Keratinocyte (primary cell): ENCODE measurements around the gene SH3PXD2A. TPM values are rescaled to one million over a fixed set of nuclear protein-coding genes. Genes with fewer than 3 reads are reported as not detected.
"Not testable (repeated sequence)": the region's sequence is repeated elsewhere in the genome, so short reads cannot be mapped to it uniquely, and the experiment has no call there.

Experiments used
- DNase-seq: peaks from one replicate; pipeline ENCODE4 v3.0.0-alpha.2; 2011; ENCODE audit warnings: low read depth, missing footprints, low spot score
- FAIRE-seq: peaks from 2 replicates; lab custom pipeline; 2011; peaks lifted over from hg19 to GRCh38; lab: Jason Lieb, UNC
- H2AFZ ChIP-seq: 2 replicates; pipeline ENCODE4 v1.6.0; 2012; ENCODE audit warnings: low read length, control low read depth, inconsistent platforms; ENCODE audit not compliant: control insufficient read depth
- H3K27ac ChIP-seq: 2 replicates; pipeline ENCODE4 v1.5.1; 2011; ENCODE audit warnings: low read length; ENCODE audit not compliant: control insufficient read depth, insufficient read depth
- H3K27me3 ChIP-seq: 3 replicates; pipeline ENCODE4 v1.6.0; 2011; ENCODE audit warnings: low read length; ENCODE audit not compliant: control insufficient read depth, insufficient read depth; ENCODE audit errors: extremely low read depth
- H3K36me3 ChIP-seq, 2 experiments: 2 replicates in 1 of 2; 3 replicates in 1 of 2; pipeline ENCODE4 v1.5.1; 2011; ENCODE audit warnings: low read length in 2 of 2, mild to moderate bottlenecking in 1 of 2; ENCODE audit not compliant: control insufficient read depth in 2 of 2, insufficient read depth in 2 of 2; ENCODE audit errors: extremely low read depth in 1 of 2
- H3K4me1 ChIP-seq: 3 replicates; pipeline ENCODE4 v1.5.1; 2011; ENCODE audit warnings: low read length; ENCODE audit not compliant: control insufficient read depth, insufficient read depth; ENCODE audit errors: extremely low read depth
- H3K4me2 ChIP-seq: 3 replicates; pipeline ENCODE4 v1.6.0; 2011; ENCODE audit warnings: low read depth, low read length; ENCODE audit not compliant: control insufficient read depth, insufficient read depth; ENCODE audit errors: extremely low read depth
- H3K4me3 ChIP-seq, 3 experiments: fragments of 200-600 bp in 1 of 3; sonication (generic) in 1 of 3; 2 replicates in 2 of 3; 3 replicates in 1 of 3; pipeline ENCODE4 v1.5.1; 2011 to 2016; ENCODE audit warnings: low read length in 3 of 3, mild to moderate bottlenecking in 3 of 3, control low read depth in 2 of 3, inconsistent platforms in 1 of 3, low read depth in 1 of 3, mixed read lengths in 1 of 3, mixed run types in 1 of 3, moderate library complexity in 1 of 3; ENCODE audit not compliant: control insufficient read depth in 2 of 3, insufficient read depth in 2 of 3; ENCODE audit errors: extremely low read depth in 1 of 3
- H3K79me2 ChIP-seq: 2 replicates; pipeline ENCODE4 v1.6.0; 2012; ENCODE audit warnings: low read length; ENCODE audit not compliant: control insufficient read depth, insufficient read depth
- H3K9ac ChIP-seq: 3 replicates; pipeline ENCODE4 v1.6.0; 2011; ENCODE audit warnings: low read length; ENCODE audit not compliant: control insufficient read depth, insufficient read depth; ENCODE audit errors: extremely low read depth
- H3K9me1 ChIP-seq: 3 replicates; pipeline ENCODE4 v1.6.0; 2011; ENCODE audit warnings: low read length; ENCODE audit not compliant: control insufficient read depth, insufficient read depth; ENCODE audit errors: extremely low read depth
- H3K9me3 ChIP-seq: 2 replicates; pipeline ENCODE4 v1.5.1; 2012; ENCODE audit warnings: low read depth, low read length; ENCODE audit not compliant: control insufficient read depth
- H4K20me1 ChIP-seq: 3 replicates; pipeline ENCODE4 v1.6.0; 2011; ENCODE audit warnings: low read length; ENCODE audit not compliant: control insufficient read depth, insufficient read depth; ENCODE audit errors: extremely low read depth
- EZH2 ChIP-seq: IDR thresholded peaks from one replicate; pipeline ENCODE4 v1.6.1; 2012; ENCODE audit warnings: inconsistent platforms, mild to moderate bottlenecking, low read length, moderate library complexity
- dilution Hi-C: fragments of 300-500 bp; cut with MboI; formaldehyde crosslinking; loops from one replicate; pipeline ENCODE4 v1.7.0; 2020; ENCODE audit warnings: low sequenced_read_pairs; ENCODE audit not compliant: extremely low pct_ligation_motif_present
- polyA plus RNA-seq, 5 experiments: library from polyadenylated mRNA; depleted of rRNA in 3 of 5; stranded (reverse) in 3 of 5; stranded (forward) in 1 of 5; unstranded in 1 of 5; fragments of >200 nt; gene quantifications; 1 replicate in 1 of 5; 2 replicates in 3 of 5; 3 replicates in 1 of 5; pipeline versions ENCODE4 v1.2.1 to v1.2.3, GENCODE V29; 2011 to 2012; ENCODE audit warnings: missing spikeins in 2 of 5, low read depth in 1 of 5, low replicate concordance in 1 of 5
- TF ChIP-seq, protein P1 (sequence below), 3 experiments: IDR thresholded peaks in 1 of 3; conservative IDR thresholded peaks in 1 of 3; optimal IDR thresholded peaks in 1 of 3; 2 replicates in 2 of 3; 3 replicates in 1 of 3; pipeline versions ENCODE3 to v1.5.1; 2011; ENCODE audit warnings: low read length in 3 of 3, mild to moderate bottlenecking in 3 of 3, moderate library complexity in 2 of 3, control low read depth in 1 of 3, inconsistent platforms in 1 of 3; ENCODE audit not compliant: insufficient read depth in 2 of 3; ENCODE audit errors: extremely low read depth in 1 of 3

SH3PXD2A gene
- polyA plus RNA-seq, 1 donor (not counting 4 experiments of a cell fraction or from before 2014, with no cell fraction given) = 33.9 TPM

DNA sequence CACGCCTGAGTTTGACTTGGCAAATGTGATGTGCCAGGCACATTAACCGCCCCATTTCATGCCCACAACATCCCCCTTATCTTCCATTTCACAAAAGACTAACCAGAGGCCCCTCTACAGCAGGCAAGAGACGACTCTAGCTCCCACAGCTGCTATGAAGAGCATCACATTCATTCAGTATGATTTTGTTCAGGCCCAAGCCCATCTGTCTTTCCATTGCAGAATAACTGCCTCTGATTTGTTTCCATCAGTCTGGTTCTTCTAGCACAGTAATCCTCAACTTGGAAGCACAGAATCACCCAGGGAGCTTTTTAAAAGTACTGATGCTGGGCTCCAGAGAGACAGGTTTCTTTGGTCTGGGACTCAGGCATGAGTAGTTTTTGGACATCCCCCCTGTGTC lies 192.1 kb downstream of the SH3PXD2A start:
- no peak overlapping the region for H2AFZ ChIP-seq
- peaks cover 40 to 53% of the 10 kb centered on the region in 2 experiments for H3K36me3 ChIP-seq
- dilution Hi-C loops = no loop called here
- TF ChIP-seq, protein P1, sequence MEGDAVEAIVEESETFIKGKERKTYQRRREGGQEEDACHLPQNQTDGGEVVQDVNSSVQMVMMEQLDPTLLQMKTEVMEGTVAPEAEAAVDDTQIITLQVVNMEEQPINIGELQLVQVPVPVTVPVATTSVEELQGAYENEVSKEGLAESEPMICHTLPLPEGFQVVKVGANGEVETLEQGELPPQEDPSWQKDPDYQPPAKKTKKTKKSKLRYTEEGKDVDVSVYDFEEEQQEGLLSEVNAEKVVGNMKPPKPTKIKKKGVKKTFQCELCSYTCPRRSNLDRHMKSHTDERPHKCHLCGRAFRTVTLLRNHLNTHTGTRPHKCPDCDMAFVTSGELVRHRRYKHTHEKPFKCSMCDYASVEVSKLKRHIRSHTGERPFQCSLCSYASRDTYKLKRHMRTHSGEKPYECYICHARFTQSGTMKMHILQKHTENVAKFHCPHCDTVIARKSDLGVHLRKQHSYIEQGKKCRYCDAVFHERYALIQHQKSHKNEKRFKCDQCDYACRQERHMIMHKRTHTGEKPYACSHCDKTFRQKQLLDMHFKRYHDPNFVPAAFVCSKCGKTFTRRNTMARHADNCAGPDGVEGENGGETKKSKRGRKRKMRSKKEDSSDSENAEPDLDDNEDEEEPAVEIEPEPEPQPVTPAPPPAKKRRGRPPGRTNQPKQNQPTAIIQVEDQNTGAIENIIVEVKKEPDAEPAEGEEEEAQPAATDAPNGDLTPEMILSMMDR (optimal IDR thresholded peaks at IDR 0.05 in 1 of 3, IDR thresholded peaks at IDR 0.05 in 1 of 3, conservative IDR thresholded peaks at IDR 0.05 in 1 of 3; ENCODE audit: extremely low read depth in 1 of 3, insufficient read depth in 2 of 3, low read length in 3 of 3) = no peak
- no peak for TF ChIP-seq EZH2
- peaks cover 20% of the 10 kb centered on the region for H3K4me1 ChIP-seq
- peaks cover 11% of the 10 kb centered on the region for H4K20me1 ChIP-seq
- H3K79me2 ChIP-seq = peaks cover 59% of the 10 kb centered on the region
- no peak overlapping the region for H3K9ac ChIP-seq
- FAIRE-seq (no peak), DNase-seq (no peak)
- no peak overlapping the region for H3K27ac ChIP-seq
- no peaks in the 10 kb centered on the region for H3K9me1 ChIP-seq
- H3K4me2 ChIP-seq = no peak overlapping the region
- H3K27me3 ChIP-seq = no peaks in the 10 kb centered on the region
- H3K4me3 ChIP-seq = no peak overlapping the region
- no peaks in the 10 kb centered on the region for H3K9me3 ChIP-seq

DNA sequence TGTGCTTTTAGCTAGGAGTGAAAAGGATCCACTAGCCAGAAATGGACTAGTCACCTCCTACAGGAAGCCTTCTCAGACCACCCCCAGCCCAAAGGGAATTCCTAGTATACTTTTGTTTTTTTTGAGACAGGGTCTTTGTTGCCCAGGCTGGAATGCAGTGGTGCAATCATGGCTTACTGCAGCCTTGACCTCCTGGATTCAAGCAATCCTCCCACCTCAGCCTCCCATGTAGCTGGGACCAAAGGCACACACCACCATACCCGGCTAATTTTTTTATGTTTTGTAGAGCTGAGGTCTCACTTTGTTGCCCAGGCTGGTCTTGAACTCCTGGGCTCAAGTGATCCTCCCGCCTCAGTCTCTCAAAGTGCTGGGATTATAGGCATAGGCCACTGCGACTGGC lies 192.7 kb downstream of the SH3PXD2A start:
- H3K4me1 ChIP-seq = peaks cover 20% of the 10 kb centered on the region

More for the DNA sequence above, 192.7 kb downstream of the SH3PXD2A start:
- H3K27ac ChIP-seq, H3K4me2 ChIP-seq, H2AFZ ChIP-seq, H3K9ac ChIP-seq, H3K27me3 ChIP-seq, DNase-seq, FAIRE-seq, H3K4me3 ChIP-seq, H3K9me1 ChIP-seq, H3K9me3 ChIP-seq, H4K20me1 ChIP-seq, dilution Hi-C loops: not testable (repeated sequence)
- Histone ChIP-seq H3K79me2 (peaks cover 59% of the 10 kb centered on the region), H3K36me3 (peaks cover 39 to 56% of the 10 kb centered on the region in 2 experiments)
